Nephron (organoid): ENCODE data around the gene RAB11A.

Experiments
- H3K27ac Mint-ChIP-seq, 3 experiments: 2 replicates each; pipeline ENCODE4 v1.8.0; 2020; ENCODE audit warnings: mixed read lengths in 3 of 3, mild to moderate bottlenecking in 2 of 3, moderate library complexity in 1 of 3
- H3K27me3 Mint-ChIP-seq: 2 replicates; pipeline ENCODE4 v1.8.0; 2021; ENCODE audit warnings: low read depth, mild to moderate bottlenecking, moderate library complexity, mixed read lengths
- H3K36me3 Mint-ChIP-seq: 2 replicates; pipeline ENCODE4 v1.8.0; 2020; ENCODE audit warnings: low read depth, mixed read lengths
- H3K4me1 Mint-ChIP-seq: 2 replicates; pipeline ENCODE4 v1.8.0; 2020; ENCODE audit warnings: mixed read lengths
- H3K4me3 Mint-ChIP-seq, 3 experiments: 2 replicates each; pipeline ENCODE4 v1.8.0; 2020; ENCODE audit warnings: mild to moderate bottlenecking in 3 of 3, mixed read lengths in 3 of 3, moderate library complexity in 2 of 3
- H3K9me3 Mint-ChIP-seq: 2 replicates; pipeline ENCODE4 v1.8.0; 2020; ENCODE audit warnings: mixed read lengths
- CTCF ChIP-seq, 3 experiments: fragments of 200-600 bp; sonication (generic); IDR thresholded peaks; one replicate each; pipeline ENCODE4 v1.5.0; 2021; ENCODE audit warnings: antibody characterized with exemption in 3 of 3; ENCODE audit not compliant: unreplicated experiment in 3 of 3

Gene RAB11A

GRCh38 chr15:65869126-65869953, at the start of gene RAB11A:
Gene RAB11A (plus strand): TSS chr15:65869491. CDS start chr15:65869586, 95 bp downstream.
- peaks cover 18% of the 10 kb centered on the region for H3K4me1 Mint-ChIP-seq
- peak within 1 kb of the TSS; percentile 98 to 99 (median 98) for H3K4me3 Mint-ChIP-seq
- H3K27me3 Mint-ChIP-seq: no peaks in the 10 kb centered on the region
- H3K36me3 Mint-ChIP-seq: peaks cover 5% of the 10 kb centered on the region
- H3K9me3 Mint-ChIP-seq: no peaks in the 10 kb centered on the region
- H3K27ac Mint-ChIP-seq: peak within 1 kb of the TSS; percentile 98 to 100 (median 99)
- TF ChIP-seq CTCF (IDR thresholded peaks at IDR 0.05; ENCODE audit: unreplicated experiment in 3 of 3): peak in 2 of 3 experiments; percentile 21 to 43

- Mint-ChIP-seq H3K9me3 (no peaks in the 10 kb centered on the region), H3K27ac (no peak overlapping the region), H3K4me3 (no peak overlapping the region), H3K4me1 (no peaks in the 10 kb centered on the region), H3K36me3 (no peaks in the 10 kb centered on the region), H3K27me3 (no peaks in the 10 kb centered on the region)
- TF ChIP-seq CTCF (IDR thresholded peaks at IDR 0.05; ENCODE audit: unreplicated experiment in 3 of 3): no peak
These were observed 49.7 kb upstream of the RAB11A start for GRCh38 chr15:65819563-65819960.

GRCh38 chr15:65821070-65821469, 48.2 kb upstream of the RAB11A start:
- H3K27ac Mint-ChIP-seq: no peak overlapping the region
- TF ChIP-seq CTCF (IDR thresholded peaks at IDR 0.05; ENCODE audit: unreplicated experiment in 3 of 3): no peak
- H3K27me3 Mint-ChIP-seq: no peaks in the 10 kb centered on the region
- no peaks in the 10 kb centered on the region for H3K9me3 Mint-ChIP-seq
- no peaks in the 10 kb centered on the region for H3K36me3 Mint-ChIP-seq
- H3K4me3 Mint-ChIP-seq: no peak overlapping the region
- H3K4me1 Mint-ChIP-seq: no peaks in the 10 kb centered on the region

GRCh38 chr15:65822316-65822715, 47.0 kb upstream of the RAB11A start:
- Mint-ChIP-seq H3K27ac (no peak overlapping the region), H3K4me1 (no peaks in the 10 kb centered on the region), H3K36me3 (no peaks in the 10 kb centered on the region), H3K27me3 (no peaks in the 10 kb centered on the region), H3K4me3 (no peak overlapping the region), H3K9me3 (no peaks in the 10 kb centered on the region)
- no peak for TF ChIP-seq CTCF (IDR thresholded peaks at IDR 0.05; ENCODE audit: unreplicated experiment in 3 of 3)

- H3K4me3 Mint-ChIP-seq: no peak overlapping the region
- peak overlapping the region in 1 of 3 experiments; percentile 44 for H3K27ac Mint-ChIP-seq
- no peaks in the 10 kb centered on the region for H3K9me3 Mint-ChIP-seq
- H3K4me1 Mint-ChIP-seq: no peaks in the 10 kb centered on the region
- no peaks in the 10 kb centered on the region for H3K36me3 Mint-ChIP-seq
- peak; percentile 50 to 57 (median 51) for TF ChIP-seq CTCF (IDR thresholded peaks at IDR 0.05; ENCODE audit: unreplicated experiment in 3 of 3)
- no peaks in the 10 kb centered on the region for H3K27me3 Mint-ChIP-seq
These were observed 45.1 kb upstream of the RAB11A start for GRCh38 chr15:65824031-65824743.
